GM12874 (cell line): ENCODE measurements around the gene ATXN7L3.

Experiments used
- TF ChIP-seq, protein P1 (sequence below): IDR thresholded peaks from 2 replicates; pipeline ENCODE4 v1.5.1; 2011; ENCODE audit warnings: low read depth, mild to moderate bottlenecking, control low read depth, low read length, moderate library complexity; ENCODE audit not compliant: insufficient read depth

ATXN7L3 gene

DNA sequence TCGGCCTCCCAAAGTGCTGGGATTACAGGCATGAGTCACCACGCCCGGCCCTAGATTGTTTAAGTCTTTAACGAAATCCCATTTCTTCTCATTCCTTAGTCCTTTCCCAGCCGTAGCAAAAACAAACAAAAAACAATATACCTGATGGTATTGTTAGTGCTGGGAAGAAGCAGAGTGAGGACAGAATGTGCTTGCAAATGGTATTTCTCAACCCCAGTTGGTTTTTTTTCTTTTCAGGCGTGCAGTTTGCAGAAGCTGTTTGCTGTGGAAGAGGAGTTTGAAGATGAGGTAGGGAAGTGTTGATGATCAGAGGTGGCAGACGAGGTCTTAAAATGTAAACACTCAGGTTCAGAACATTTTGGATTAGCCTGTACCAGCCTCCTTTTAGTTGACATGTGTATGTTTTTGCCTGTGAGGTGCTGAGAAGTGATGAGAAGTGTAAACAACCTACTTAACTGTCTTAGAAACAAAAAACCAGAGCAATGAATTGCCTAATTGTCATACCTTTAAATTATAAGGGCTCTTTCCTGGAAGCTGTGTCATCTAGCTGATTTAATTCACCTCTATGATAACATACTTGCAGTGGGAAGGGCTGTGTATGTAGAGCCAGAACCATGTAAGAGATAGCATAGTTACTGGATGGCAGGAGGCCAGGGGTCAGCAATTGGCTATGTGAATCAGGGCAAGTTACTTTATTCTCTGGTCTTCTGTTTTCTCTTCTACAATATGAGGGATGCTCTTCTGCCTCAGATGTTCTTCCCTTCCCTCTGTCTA is 54.5 kb downstream of the ATXN7L3 start:
- TF ChIP-seq, protein P1, sequence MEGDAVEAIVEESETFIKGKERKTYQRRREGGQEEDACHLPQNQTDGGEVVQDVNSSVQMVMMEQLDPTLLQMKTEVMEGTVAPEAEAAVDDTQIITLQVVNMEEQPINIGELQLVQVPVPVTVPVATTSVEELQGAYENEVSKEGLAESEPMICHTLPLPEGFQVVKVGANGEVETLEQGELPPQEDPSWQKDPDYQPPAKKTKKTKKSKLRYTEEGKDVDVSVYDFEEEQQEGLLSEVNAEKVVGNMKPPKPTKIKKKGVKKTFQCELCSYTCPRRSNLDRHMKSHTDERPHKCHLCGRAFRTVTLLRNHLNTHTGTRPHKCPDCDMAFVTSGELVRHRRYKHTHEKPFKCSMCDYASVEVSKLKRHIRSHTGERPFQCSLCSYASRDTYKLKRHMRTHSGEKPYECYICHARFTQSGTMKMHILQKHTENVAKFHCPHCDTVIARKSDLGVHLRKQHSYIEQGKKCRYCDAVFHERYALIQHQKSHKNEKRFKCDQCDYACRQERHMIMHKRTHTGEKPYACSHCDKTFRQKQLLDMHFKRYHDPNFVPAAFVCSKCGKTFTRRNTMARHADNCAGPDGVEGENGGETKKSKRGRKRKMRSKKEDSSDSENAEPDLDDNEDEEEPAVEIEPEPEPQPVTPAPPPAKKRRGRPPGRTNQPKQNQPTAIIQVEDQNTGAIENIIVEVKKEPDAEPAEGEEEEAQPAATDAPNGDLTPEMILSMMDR, result no peak
